HL-60 (cell line): ENCODE data around the gene TMEM161A.

Experiments
- CTCF ChIP-seq: IDR thresholded peaks from one replicate; pipeline ENCODE4 v1.5.1; 2011; ENCODE audit warnings: low read length, control low read depth, inconsistent platforms; ENCODE audit not compliant: insufficient read depth
- GABPA ChIP-seq: IDR thresholded peaks from 2 replicates; pipeline ENCODE4 v1.6.1; 2012; ENCODE audit warnings: low read depth
- POLR2AphosphoS5 ChIP-seq: IDR thresholded peaks from 2 replicates; pipeline ENCODE4 v1.6.1; 2012; ENCODE audit warnings: low read depth
- REST ChIP-seq: IDR thresholded peaks from 2 replicates; pipeline ENCODE4 v1.6.1; 2012; ENCODE audit warnings: low read depth; ENCODE audit not compliant: insufficient replicate concordance

DNA sequence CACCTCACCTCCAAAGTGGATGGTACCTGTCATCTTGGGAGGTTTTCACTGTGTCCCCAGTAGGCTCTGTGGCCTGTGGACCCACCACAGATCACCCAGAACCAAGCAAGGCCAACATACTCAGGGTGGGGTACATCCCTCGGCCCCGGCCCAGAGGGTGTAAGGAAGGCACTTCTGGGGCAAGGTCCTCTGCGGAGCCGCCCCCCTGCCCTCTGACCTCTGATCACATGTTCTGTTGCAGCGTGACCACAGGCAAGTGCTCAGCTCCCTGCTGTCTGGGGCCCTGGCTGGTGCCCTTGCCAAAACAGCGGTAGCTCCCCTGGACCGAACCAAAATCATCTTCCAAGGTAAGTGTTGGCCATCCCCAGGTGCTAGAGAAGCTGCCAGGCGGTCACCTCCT is 36.7 kb downstream of the TMEM161A start:
- TF ChIP-seq CTCF (no peak), POLR2AphosphoS5 (no peak), GABPA (no peak), REST (no peak)
